ENCODE data around the gene CDKN1B.

GRCh38 chr12:12683136-12683697 lies 34.0 kb upstream of the CDKN1B start:
- no peak for TF ChIP-seq BHLHE40 (IDR thresholded peaks at IDR 0.05; ENCODE audit: low read length)
- TF ChIP-seq ZNF737 (CRISPR knock-in tag; IDR thresholded peaks at IDR 0.05; ENCODE audit: borderline replicate concordance), result no peak
- TF ChIP-seq CTCF (CRISPR knock-in tag; IDR thresholded peaks at IDR 0.05), result no peak
- no peak for TF ChIP-seq FOXP1 (IDR thresholded peaks at IDR 0.05)
- TF ChIP-seq FOXP1 (CRISPR knock-in tag; IDR thresholded peaks at IDR 0.05), result no peak
- TF ChIP-seq ZNF724P (CRISPR knock-in tag; IDR thresholded peaks at IDR 0.05; ENCODE audit: borderline replicate concordance), result no peak
- TF ChIP-seq TAF1 (CRISPR knock-in tag; IDR thresholded peaks at IDR 0.05), result no peak
- no peak for TF ChIP-seq NR2F1 (CRISPR knock-in tag; IDR thresholded peaks at IDR 0.05)
- no peak for TF ChIP-seq FOXK2 (IDR thresholded peaks at IDR 0.05)
- no peak for TF ChIP-seq CBX2 (IDR thresholded peaks at IDR 0.05; ENCODE audit: low read depth, low read length)
- no peak for TF ChIP-seq CBX2 (CRISPR knock-in tag; IDR thresholded peaks at IDR 0.05; ENCODE audit: low read depth)
- TF ChIP-seq TP53 (CRISPR knock-in tag; conservative IDR thresholded peaks at IDR 0.05), result no peak
- TF ChIP-seq ZNF510 (CRISPR knock-in tag; IDR thresholded peaks at IDR 0.05; ENCODE audit: low read depth), result no peak
